WTC11 (cell line): ENCODE results near the gene KCTD16.

Experiments
- CREB1 ChIP-seq: sonication (generic); formaldehyde crosslinking; IDR thresholded peaks from 2 replicates; pipeline ENCODE4 v1.8.0; 2023; ENCODE audit warnings: mild to moderate bottlenecking, missing genetic modification reagents
- ESRRA ChIP-seq: sonication (generic); formaldehyde crosslinking; IDR thresholded peaks from 2 replicates; pipeline ENCODE4 v1.8.1; 2022; ENCODE audit warnings: mild to moderate bottlenecking, missing genetic modification reagents, borderline replicate concordance
- FOXP1 ChIP-seq: sonication (generic); formaldehyde crosslinking; IDR thresholded peaks from 2 replicates; pipeline ENCODE4 v1.8.0; 2022; ENCODE audit warnings: missing genetic modification reagents, mild to moderate bottlenecking, moderate library complexity, borderline replicate concordance
- KAT7 ChIP-seq: sonication (generic); formaldehyde crosslinking; IDR thresholded peaks from 2 replicates; pipeline ENCODE4 v1.8.1; 2023; ENCODE audit warnings: missing genetic modification reagents, mild to moderate bottlenecking, borderline replicate concordance
- NR3C1 ChIP-seq: sonication (generic); formaldehyde crosslinking; conservative IDR thresholded peaks from 2 replicates; pipeline ENCODE4 v1.8.1; 2023; ENCODE audit warnings: low read depth, mild to moderate bottlenecking, missing genetic modification reagents
- TCF7 ChIP-seq: sonication (generic); formaldehyde crosslinking; IDR thresholded peaks from 2 replicates; pipeline ENCODE4 v1.8.0; 2022; ENCODE audit warnings: mild to moderate bottlenecking, low read depth, missing genetic modification reagents, moderate library complexity
- ZNF219 ChIP-seq: sonication (generic); formaldehyde crosslinking; IDR thresholded peaks from 2 replicates; pipeline ENCODE4 v1.8.0; 2023; ENCODE audit warnings: missing genetic modification reagents, mild to moderate bottlenecking, borderline replicate concordance
- TF ChIP-seq, protein P1 (sequence below): fragments of 200-600 bp; IDR thresholded peaks from 2 replicates; pipeline ENCODE4 v1.8.0; 2022; ENCODE audit warnings: antibody characterized with exemption
- TF ChIP-seq, protein P2 (sequence below): fragments of 250-450 bp; sonication (Bioruptor Pico); IDR thresholded peaks from 2 replicates; pipeline ENCODE4 v1.8.0; 2021; ENCODE audit warnings: mild to moderate bottlenecking
- TF ChIP-seq, protein P3 (sequence below): sonication (generic); formaldehyde crosslinking; IDR thresholded peaks from 2 replicates; pipeline ENCODE4 v1.8.1; 2023; ENCODE audit warnings: mild to moderate bottlenecking, missing genetic modification reagents, moderate library complexity
- TF ChIP-seq, protein P4 (sequence below): sonication (generic); formaldehyde crosslinking; IDR thresholded peaks from 2 replicates; pipeline ENCODE4 v1.8.1; 2023; ENCODE audit warnings: mild to moderate bottlenecking, moderate library complexity, missing genetic modification reagents

DNA sequence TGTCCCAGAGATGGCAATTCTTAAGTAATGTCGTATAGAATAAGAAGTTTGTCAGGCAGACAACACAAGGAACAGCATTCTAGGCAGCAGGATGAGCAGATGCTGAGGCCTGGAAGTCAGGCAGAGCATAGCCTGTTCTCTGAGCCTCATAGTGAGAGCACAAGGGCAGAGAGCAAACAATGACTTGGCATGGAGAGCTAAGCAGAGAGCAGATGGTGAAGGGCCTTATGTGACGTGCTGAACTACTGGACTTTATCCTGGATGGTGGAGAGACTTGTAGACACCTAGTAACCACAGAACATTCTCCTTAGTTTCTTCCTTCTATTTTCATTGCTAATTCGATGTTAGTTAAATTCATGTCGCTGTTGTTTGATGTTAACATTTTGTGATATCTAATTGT is 60.1 kb downstream of the KCTD16 start:
- TF ChIP-seq FOXP1 (CRISPR knock-in tag) (no peak), CREB1 (no peak), TCF7 (no peak), ZNF219 (no peak), NR3C1 (CRISPR knock-in tag) (no peak), ESRRA (no peak), KAT7 (CRISPR knock-in tag) (no peak)
- TF ChIP-seq, protein P1, sequence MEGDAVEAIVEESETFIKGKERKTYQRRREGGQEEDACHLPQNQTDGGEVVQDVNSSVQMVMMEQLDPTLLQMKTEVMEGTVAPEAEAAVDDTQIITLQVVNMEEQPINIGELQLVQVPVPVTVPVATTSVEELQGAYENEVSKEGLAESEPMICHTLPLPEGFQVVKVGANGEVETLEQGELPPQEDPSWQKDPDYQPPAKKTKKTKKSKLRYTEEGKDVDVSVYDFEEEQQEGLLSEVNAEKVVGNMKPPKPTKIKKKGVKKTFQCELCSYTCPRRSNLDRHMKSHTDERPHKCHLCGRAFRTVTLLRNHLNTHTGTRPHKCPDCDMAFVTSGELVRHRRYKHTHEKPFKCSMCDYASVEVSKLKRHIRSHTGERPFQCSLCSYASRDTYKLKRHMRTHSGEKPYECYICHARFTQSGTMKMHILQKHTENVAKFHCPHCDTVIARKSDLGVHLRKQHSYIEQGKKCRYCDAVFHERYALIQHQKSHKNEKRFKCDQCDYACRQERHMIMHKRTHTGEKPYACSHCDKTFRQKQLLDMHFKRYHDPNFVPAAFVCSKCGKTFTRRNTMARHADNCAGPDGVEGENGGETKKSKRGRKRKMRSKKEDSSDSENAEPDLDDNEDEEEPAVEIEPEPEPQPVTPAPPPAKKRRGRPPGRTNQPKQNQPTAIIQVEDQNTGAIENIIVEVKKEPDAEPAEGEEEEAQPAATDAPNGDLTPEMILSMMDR, result no peak
- TF ChIP-seq, protein P2, sequence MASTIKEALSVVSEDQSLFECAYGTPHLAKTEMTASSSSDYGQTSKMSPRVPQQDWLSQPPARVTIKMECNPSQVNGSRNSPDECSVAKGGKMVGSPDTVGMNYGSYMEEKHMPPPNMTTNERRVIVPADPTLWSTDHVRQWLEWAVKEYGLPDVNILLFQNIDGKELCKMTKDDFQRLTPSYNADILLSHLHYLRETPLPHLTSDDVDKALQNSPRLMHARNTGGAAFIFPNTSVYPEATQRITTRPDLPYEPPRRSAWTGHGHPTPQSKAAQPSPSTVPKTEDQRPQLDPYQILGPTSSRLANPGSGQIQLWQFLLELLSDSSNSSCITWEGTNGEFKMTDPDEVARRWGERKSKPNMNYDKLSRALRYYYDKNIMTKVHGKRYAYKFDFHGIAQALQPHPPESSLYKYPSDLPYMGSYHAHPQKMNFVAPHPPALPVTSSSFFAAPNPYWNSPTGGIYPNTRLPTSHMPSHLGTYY (CRISPR knock-in tag), result no peak
- TF ChIP-seq, protein P3, sequence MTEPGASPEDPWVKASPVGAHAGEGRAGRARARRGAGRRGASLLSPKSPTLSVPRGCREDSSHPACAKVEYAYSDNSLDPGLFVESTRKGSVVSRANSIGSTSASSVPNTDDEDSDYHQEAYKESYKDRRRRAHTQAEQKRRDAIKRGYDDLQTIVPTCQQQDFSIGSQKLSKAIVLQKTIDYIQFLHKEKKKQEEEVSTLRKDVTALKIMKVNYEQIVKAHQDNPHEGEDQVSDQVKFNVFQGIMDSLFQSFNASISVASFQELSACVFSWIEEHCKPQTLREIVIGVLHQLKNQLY (CRISPR knock-in tag), result no peak
- TF ChIP-seq, protein P4, sequence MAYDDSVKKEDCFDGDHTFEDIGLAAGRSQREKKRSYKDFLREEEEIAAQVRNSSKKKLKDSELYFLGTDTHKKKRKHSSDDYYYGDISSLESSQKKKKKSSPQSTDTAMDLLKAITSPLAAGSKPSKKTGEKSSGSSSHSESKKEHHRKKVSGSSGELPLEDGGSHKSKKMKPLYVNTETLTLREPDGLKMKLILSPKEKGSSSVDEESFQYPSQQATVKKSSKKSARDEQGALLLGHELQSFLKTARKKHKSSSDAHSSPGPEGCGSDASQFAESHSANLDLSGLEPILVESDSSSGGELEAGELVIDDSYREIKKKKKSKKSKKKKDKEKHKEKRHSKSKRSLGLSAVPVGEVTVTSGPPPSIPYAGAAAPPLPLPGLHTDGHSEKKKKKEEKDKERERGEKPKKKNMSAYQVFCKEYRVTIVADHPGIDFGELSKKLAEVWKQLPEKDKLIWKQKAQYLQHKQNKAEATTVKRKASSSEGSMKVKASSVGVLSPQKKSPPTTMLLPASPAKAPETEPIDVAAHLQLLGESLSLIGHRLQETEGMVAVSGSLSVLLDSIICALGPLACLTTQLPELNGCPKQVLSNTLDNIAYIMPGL (CRISPR knock-in tag), result no peak
